ENCODE measurements around the gene PPP6R2.

PPP6R2 gene

GRCh38 chr22:50437511-50438304 is 94.6 kb downstream of the PPP6R2 start:
- no peak overlapping the region for H3K27ac ChIP-seq (replicated peaks; ENCODE audit: low read length)

DNA sequence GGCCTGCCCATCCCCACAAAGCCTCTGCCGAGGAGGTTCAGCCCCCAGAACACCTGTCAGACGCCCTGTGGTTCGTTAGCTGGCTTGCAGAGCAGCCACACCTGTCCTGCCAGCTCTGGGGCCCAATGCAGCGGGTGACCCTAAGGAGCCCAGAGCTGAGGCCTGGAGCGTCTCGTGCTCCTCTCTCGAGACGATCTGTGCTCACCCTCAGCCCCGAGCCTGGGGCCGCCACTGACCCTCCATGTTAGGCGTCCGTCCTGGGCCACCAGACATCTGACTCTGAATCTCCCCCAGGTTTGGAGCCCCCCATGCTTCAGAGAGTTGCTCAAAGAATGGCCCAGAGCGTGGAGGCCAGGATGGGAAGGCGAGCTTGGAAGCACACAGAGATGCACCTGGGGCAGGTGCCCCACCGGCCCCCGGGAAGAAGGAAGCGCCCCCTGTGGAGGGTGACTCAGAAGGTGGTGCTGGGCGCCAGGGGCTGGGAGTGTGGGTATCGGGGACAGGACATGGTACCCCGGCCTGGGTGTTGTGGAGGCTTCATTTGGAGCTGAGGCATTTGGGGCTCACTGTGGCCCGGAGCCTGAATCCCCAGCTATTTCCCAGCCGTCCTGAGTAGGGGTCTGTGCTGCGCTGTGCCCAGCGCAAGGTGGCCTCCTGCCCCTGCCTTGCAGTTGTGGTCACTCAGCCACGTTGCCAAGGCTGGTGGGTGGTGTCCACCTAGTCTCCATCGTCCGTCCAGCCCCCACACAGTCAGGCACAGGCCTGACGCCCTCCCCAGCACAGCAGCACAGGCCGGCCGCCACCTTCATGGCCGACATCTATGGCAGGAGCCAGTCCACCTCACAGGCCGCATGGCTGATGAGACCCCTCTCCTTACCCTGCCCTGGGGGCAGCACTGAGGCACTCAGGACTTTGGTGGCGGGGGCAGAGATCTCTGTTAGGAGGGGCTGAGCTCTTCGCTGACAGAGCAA is 95.5 kb downstream of the PPP6R2 start:
- Histone ChIP-seq H3K14ac (ENCODE audit: low read length) (no peak overlapping the region), H2BK12ac (ENCODE audit: low read length) (no peak overlapping the region), H4K8ac (ENCODE audit: low read depth, low read length) (no peak overlapping the region), H3K36me3 (replicated peaks in 1 of 2; ENCODE audit: control insufficient read depth in 2 of 2, insufficient read depth in 2 of 2, low read length in 2 of 2) (peaks cover 37 to 81% of the 10 kb centered on the region in 2 donors), H3K18ac (ENCODE audit: low read length) (peak overlapping the region; percentile 64), H3K27ac (replicated peaks; ENCODE audit: low read length) (no peak overlapping the region), H2BK120ac (ENCODE audit: low read depth, low read length) (no peak overlapping the region), H4K91ac (ENCODE audit: low read depth, low read length, poor library complexity) (no peak overlapping the region), H3K4me2 (ENCODE audit: insufficient read depth, low read length, poor library complexity, severe bottlenecking) (no peak overlapping the region), H2AK5ac (ENCODE audit: low read depth, low read length) (no peak overlapping the region), H3K27me3 (ENCODE audit: control insufficient read depth in 3 of 3, insufficient read depth in 3 of 3, low read depth in 1 of 3, low read length in 3 of 3) (no peaks in the 10 kb centered on the region), H3K79me1 (ENCODE audit: low read depth, low read length) (no peaks in the 10 kb centered on the region), H3K4ac (ENCODE audit: low read length) (no peak overlapping the region), H2AFZ (ENCODE audit: low read length) (no peak overlapping the region), H3K4me1 (ENCODE audit: control insufficient read depth in 2 of 2, insufficient read depth in 1 of 2, low read depth in 1 of 2, low read length in 2 of 2) (no peaks in the 10 kb centered on the region), H3K23ac (ENCODE audit: low read depth, low read length, poor library complexity) (peak overlapping the region; percentile 43), H3K4me3 (ENCODE audit: low read length in 2 of 2) (no peak overlapping the region), H2BK5ac (ENCODE audit: low read length) (peak overlapping the region; percentile 29), H3K9me3 (replicated peaks in 1 of 2; ENCODE audit: control insufficient read depth in 2 of 2, insufficient read depth in 1 of 2, low read depth in 1 of 2, low read length in 2 of 2) (no peaks in the 10 kb centered on the region), H2BK15ac (ENCODE audit: low read length) (no peak overlapping the region), H3K9ac (ENCODE audit: low read depth, low read length, poor library complexity) (no peak overlapping the region)
- WGBS, 2 donors (ENCODE audit: extremely low coverage in 2 of 2, insufficient read length in 2 of 2, insufficient replicate concordance in 1 of 2) = no CpG with 5 or more reads among the region's 34 CpGs
- DNase-seq (ENCODE audit: low spot score) = no peak

More at GRCh38 chr22:50437511-50438304, 94.6 kb downstream of the PPP6R2 start:
- Histone ChIP-seq H3K18ac (ENCODE audit: low read length) (no peak overlapping the region), H2BK120ac (ENCODE audit: low read depth, low read length) (no peak overlapping the region), H3K23ac (ENCODE audit: low read depth, low read length, poor library complexity) (no peak overlapping the region), H3K4me2 (ENCODE audit: insufficient read depth, low read length, poor library complexity, severe bottlenecking) (no peak overlapping the region), H3K79me1 (ENCODE audit: low read depth, low read length) (no peaks in the 10 kb centered on the region), H3K4me1 (ENCODE audit: control insufficient read depth in 2 of 2, insufficient read depth in 1 of 2, low read depth in 1 of 2, low read length in 2 of 2) (no peaks in the 10 kb centered on the region), H3K9ac (ENCODE audit: low read depth, low read length, poor library complexity) (peak overlapping the region; percentile 70), H3K36me3 (replicated peaks in 1 of 2; ENCODE audit: control insufficient read depth in 2 of 2, insufficient read depth in 2 of 2, low read length in 2 of 2) (peaks cover 39 to 77% of the 10 kb centered on the region in 2 donors), H3K27me3 (ENCODE audit: control insufficient read depth in 3 of 3, insufficient read depth in 3 of 3, low read depth in 1 of 3, low read length in 3 of 3) (no peaks in the 10 kb centered on the region), H2BK15ac (ENCODE audit: low read length) (no peak overlapping the region), H3K9me3 (replicated peaks in 1 of 2; ENCODE audit: control insufficient read depth in 2 of 2, insufficient read depth in 1 of 2, low read depth in 1 of 2, low read length in 2 of 2) (no peaks in the 10 kb centered on the region), H4K91ac (ENCODE audit: low read depth, low read length, poor library complexity) (no peak overlapping the region), H2BK12ac (ENCODE audit: low read length) (no peak overlapping the region), H2BK5ac (ENCODE audit: low read length) (peak overlapping the region; percentile 29), H2AK5ac (ENCODE audit: low read depth, low read length) (no peak overlapping the region), H3K14ac (ENCODE audit: low read length) (no peak overlapping the region), H4K8ac (ENCODE audit: low read depth, low read length) (no peak overlapping the region), H2AFZ (ENCODE audit: low read length) (no peak overlapping the region), H3K4ac (ENCODE audit: low read length) (no peak overlapping the region), H3K4me3 (ENCODE audit: low read length in 2 of 2) (no peak overlapping the region)
- no peak for DNase-seq (ENCODE audit: low spot score)
- WGBS, 2 donors (ENCODE audit: extremely low coverage in 2 of 2, insufficient read length in 2 of 2, insufficient replicate concordance in 1 of 2) = no CpG with 5 or more reads among the region's 36 CpGs

DNA sequence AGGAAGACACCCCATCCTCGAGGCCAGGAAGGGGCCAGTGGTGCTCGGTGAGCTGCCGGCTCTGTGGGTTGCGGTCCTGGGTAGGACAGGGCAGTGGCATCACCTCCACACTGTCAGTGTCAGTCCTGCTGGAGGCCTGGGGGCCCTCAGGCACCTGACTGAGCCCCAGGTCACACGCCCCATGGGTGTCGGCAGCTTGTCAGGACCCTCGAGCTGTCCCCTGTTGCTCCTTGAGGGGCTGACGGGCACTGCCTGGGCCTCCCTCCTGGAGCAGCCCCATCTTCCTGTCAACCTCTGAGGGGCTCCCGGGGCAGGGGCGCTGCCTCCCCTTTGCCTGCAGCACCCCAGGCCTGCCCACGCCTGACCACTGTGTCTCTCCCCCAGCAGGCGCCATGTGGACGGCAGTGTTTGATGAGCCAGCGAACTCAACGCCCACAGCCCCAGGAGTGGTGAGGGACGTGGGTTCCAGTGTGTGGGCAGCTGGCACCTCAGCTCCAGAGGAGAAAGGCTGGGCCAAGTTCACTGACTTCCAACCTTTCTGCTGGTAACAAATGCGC is 96.3 kb downstream of the PPP6R2 start:
- H3K36me3 ChIP-seq (replicated peaks in 1 of 2; ENCODE audit: control insufficient read depth in 2 of 2, insufficient read depth in 2 of 2, low read length in 2 of 2) = peaks cover 37 to 86% of the 10 kb centered on the region in 2 donors
- no peaks in the 10 kb centered on the region for H3K27me3 ChIP-seq (ENCODE audit: control insufficient read depth in 3 of 3, insufficient read depth in 3 of 3, low read depth in 1 of 3, low read length in 3 of 3)
- no peaks in the 10 kb centered on the region for H3K9me3 ChIP-seq (replicated peaks in 1 of 2; ENCODE audit: control insufficient read depth in 2 of 2, insufficient read depth in 1 of 2, low read depth in 1 of 2, low read length in 2 of 2)
- H3K4ac ChIP-seq (ENCODE audit: low read length) = no peak overlapping the region
- H2BK15ac ChIP-seq (ENCODE audit: low read length) = no peak overlapping the region
- no peak overlapping the region for H2BK12ac ChIP-seq (ENCODE audit: low read length)
- H2AK5ac ChIP-seq (ENCODE audit: low read depth, low read length) = no peak overlapping the region
- H4K8ac ChIP-seq (ENCODE audit: low read depth, low read length) = no peak overlapping the region
- peak overlapping the region; percentile 85 for H4K91ac ChIP-seq (ENCODE audit: low read depth, low read length, poor library complexity)
- no peak for DNase-seq (ENCODE audit: low spot score)
- H3K27ac ChIP-seq (replicated peaks; ENCODE audit: low read length) = no peak overlapping the region
- WGBS, 2 donors (ENCODE audit: extremely low coverage in 2 of 2, insufficient read length in 2 of 2, insufficient replicate concordance in 1 of 2) = no CpG with 5 or more reads among the region's 17 CpGs
- no peak overlapping the region for H3K18ac ChIP-seq (ENCODE audit: low read length)
- no peak overlapping the region for H2BK120ac ChIP-seq (ENCODE audit: low read depth, low read length)
- peak overlapping the region; percentile 53 for H2BK5ac ChIP-seq (ENCODE audit: low read length)
- peak overlapping the region; percentile 0 for H3K9ac ChIP-seq (ENCODE audit: low read depth, low read length, poor library complexity)
- H2AFZ ChIP-seq (ENCODE audit: low read length) = no peak overlapping the region
- H3K4me2 ChIP-seq (ENCODE audit: insufficient read depth, low read length, poor library complexity, severe bottlenecking) = no peak overlapping the region
- H3K79me1 ChIP-seq (ENCODE audit: low read depth, low read length) = peaks cover 3% of the 10 kb centered on the region
- H3K23ac ChIP-seq (ENCODE audit: low read depth, low read length, poor library complexity) = peak overlapping the region; percentile 43
- H3K14ac ChIP-seq (ENCODE audit: low read length) = no peak overlapping the region
- H3K4me1 ChIP-seq (ENCODE audit: control insufficient read depth in 2 of 2, insufficient read depth in 1 of 2, low read depth in 1 of 2, low read length in 2 of 2) = no peaks in the 10 kb centered on the region
- no peak overlapping the region for H3K4me3 ChIP-seq (ENCODE audit: low read length in 2 of 2)

Measured in neuronal stem cell (in vitro differentiated cells).